Panc1 (cell line): ENCODE data around the gene MYO1E. TPM values are rescaled to one million over a fixed set of nuclear protein-coding genes. Genes with fewer than 3 reads are reported as not detected.
"Not testable (repeated sequence)": the region's sequence is repeated elsewhere in the genome, so short reads cannot be mapped to it uniquely, and the experiment has no call there.

ENCODE experiments used
- ATAC-seq: fragments of 200-7000 bp; cut with Tn5 transposase; 2 replicates; pipeline ENCODE4 v1.9.1; 2020; ENCODE audit warnings: mild to moderate bottlenecking, moderate library complexity
- BruUV-seq: library from RNA; stranded (reverse); fragments of 400-500 nt; replicated peaks from 2 replicates; lab custom pipeline; 2021; lab: Mats Ljungman, UMichigan
- CTCF ChIA-PET: fragments of 300-600 bp; sonication (Branson Sonifier 250); formaldehyde crosslinking; loops from one replicate; lab custom pipeline; 2022; ENCODE audit warnings: antibody characterized with exemption; lab: Charles Lee
- POLR2A ChIA-PET: fragments of 300-600 bp; sonication (Branson Sonifier 250); formaldehyde crosslinking; loops from one replicate; lab custom pipeline; 2022; ENCODE audit warnings: antibody characterized with exemption; lab: Charles Lee
- DNase-seq: peaks from one replicate; pipeline ENCODE4 v3.0.0-alpha.2; 2010; ENCODE audit warnings: low read depth, low spot score
- H3K27ac ChIP-seq: 2 replicates; pipeline ENCODE4 v1.5.1; 2011; ENCODE audit warnings: mild to moderate bottlenecking, low read length, inconsistent platforms
- H3K27me3 ChIP-seq: fragments of 200-500 bp; sonication (Bioruptor generic); 2 replicates; pipeline ENCODE4 v1.6.0; 2014; ENCODE audit warnings: low read length, inconsistent platforms; ENCODE audit not compliant: control insufficient read depth, insufficient read depth
- H3K36me3 ChIP-seq: fragments of 200-500 bp; sonication (Bioruptor generic); 2 replicates; pipeline ENCODE4 v1.5.1; 2014; ENCODE audit warnings: inconsistent platforms, mild to moderate bottlenecking, low read length, moderate library complexity; ENCODE audit not compliant: control insufficient read depth, insufficient read depth
- H3K4me1 ChIP-seq: 2 replicates; pipeline ENCODE4 v1.5.1; 2011; ENCODE audit warnings: inconsistent platforms, mild to moderate bottlenecking, low read length, moderate library complexity; ENCODE audit not compliant: control insufficient read depth, insufficient read depth
- H3K4me3 ChIP-seq, 2 experiments: 2 replicates each; pipeline ENCODE4 v1.5.1; 2011 to 2012; ENCODE audit warnings: low read depth in 2 of 2, low read length in 2 of 2, mild to moderate bottlenecking in 2 of 2, inconsistent platforms in 1 of 2, moderate library complexity in 1 of 2
- H3K9me3 ChIP-seq: fragments of 200-500 bp; sonication (Bioruptor generic); 2 replicates; pipeline ENCODE4 v1.5.1; 2014; ENCODE audit warnings: low read depth, mild to moderate bottlenecking, inconsistent platforms, low read length, moderate library complexity; ENCODE audit not compliant: control insufficient read depth, insufficient read depth
- CTCF ChIP-seq: fragments of 450-650 bp; IDR thresholded peaks from 2 replicates; pipeline ENCODE4 v1.5.1; 2017; ENCODE audit warnings: mild to moderate bottlenecking
- POLR2AphosphoS5 ChIP-seq: IDR thresholded peaks from 2 replicates; pipeline ENCODE4 v1.6.1; 2012; ENCODE audit warnings: mild to moderate bottlenecking, low read depth, low read length, moderate library complexity
- REST ChIP-seq, 2 experiments: IDR thresholded peaks; 2 replicates each; pipeline ENCODE4 v1.6.1; 2011 to 2012; ENCODE audit warnings: low read depth in 2 of 2, control low read depth in 1 of 2, low read length in 1 of 2, mild to moderate bottlenecking in 1 of 2, moderate library complexity in 1 of 2; ENCODE audit not compliant: insufficient read depth in 1 of 2
- SIN3A ChIP-seq: IDR thresholded peaks from 2 replicates; pipeline ENCODE4 v1.6.1; 2012; ENCODE audit warnings: low read depth, mild to moderate bottlenecking, low read length, moderate library complexity, borderline replicate concordance; ENCODE audit not compliant: insufficient read depth
- TCF7L2 ChIP-seq: IDR thresholded peaks from 2 replicates; pipeline ENCODE4 v1.6.1; 2011; ENCODE audit warnings: mild to moderate bottlenecking, low read depth, low read length, inconsistent platforms
- in situ Hi-C: cut with HindIII; loops from 2 replicates; pipeline ENCODE4 v1.10.0; 2016; ENCODE audit warnings: low sequenced_read_pairs, low pct_unique_long_range_greater_than_20kb
- intact Hi-C: fragments of 100-400 bp; cut with micrococcal nuclease; formaldehyde crosslinking; loops from one replicate; pipeline ENCODE4 v1.10.0; 2022; ENCODE audit not compliant: unreplicated experiment
- total RNA-seq: library from RNA; stranded (reverse); gene quantifications from one replicate; pipeline ENCODE4 v1.2.1, GENCODE V29; 2021; ENCODE audit not compliant: unreplicated experiment

MYO1E gene
- total RNA-seq, 1 experiment from 2014 or later: 161 TPM

- Histone ChIP-seq H3K9me3 (no peaks in the 10 kb centered on the region), H3K27me3 (no peaks in the 10 kb centered on the region), H3K36me3 (no peaks in the 10 kb centered on the region), H3K4me1 (peaks cover 71% of the 10 kb centered on the region), H3K27ac (peak overlapping the region; percentile 90), H3K4me3 (no peak overlapping the region)
- TF ChIP-seq TCF7L2 (no peak), SIN3A (no peak), POLR2AphosphoS5 (no peak), REST (IDR thresholded peaks at IDR 0.05; ENCODE audit: insufficient read depth in 1 of 2, low read depth in 2 of 2, low read length in 1 of 2) (no peak), CTCF (no peak)
- no TSS peak for BruUV-seq
- intact Hi-C loops: no loop called here
- ChIA-PET CTCF (no interaction called here), POLR2A (no interaction called here)
- DNase-seq: no peak
- no peak for ATAC-seq
- in situ Hi-C loops: no loop called here
These were observed 91.0 kb downstream of the MYO1E start for GRCh38 chr15:59281699-59282098.

GRCh38 chr15:59280855-59281254, 91.8 kb downstream of the MYO1E start:
- Histone ChIP-seq H3K27ac (peak overlapping the region; percentile 90; the same call in 1 of the 2 replicates), H3K27me3 (no peaks in the 10 kb centered on the region), H3K9me3 (no peaks in the 10 kb centered on the region), H3K36me3 (no peaks in the 10 kb centered on the region), H3K4me3 (no peak overlapping the region), H3K4me1 (peaks cover 71% of the 10 kb centered on the region)
- intact Hi-C loops: no loop called here
- CTCF ChIA-PET: no interaction called here
- BruUV-seq: no TSS peak
- TF ChIP-seq SIN3A: no peak
- no peak for TF ChIP-seq TCF7L2
- TF ChIP-seq CTCF: no peak
- no peak for TF ChIP-seq REST (IDR thresholded peaks at IDR 0.05; ENCODE audit: insufficient read depth in 1 of 2, low read depth in 2 of 2, low read length in 1 of 2)
- TF ChIP-seq POLR2AphosphoS5: no peak
- POLR2A ChIA-PET: no interaction called here
- ATAC-seq (no peak), DNase-seq (no peak)
- in situ Hi-C loops: no loop called here

GRCh38 chr15:59280292-59280691, 92.4 kb downstream of the MYO1E start:
- BruUV-seq, DNase-seq, CTCF ChIA-PET, H3K27me3 ChIP-seq, in situ Hi-C loops, H3K4me3 ChIP-seq, ATAC-seq, intact Hi-C loops, H3K9me3 ChIP-seq, H3K36me3 ChIP-seq: not testable (repeated sequence)
- POLR2A ChIA-PET: interaction anchor here (0.6 kb wide), 1 partner anchor 217 kb away, joined by 5 read pairs; no protein-coding TSS in a partner anchor
- H3K27ac ChIP-seq: 0 out of 2 replicates have a peak overlapping the region, but pooled peaks have one; percentile 90
- H3K4me1 ChIP-seq: peaks cover 71% of the 10 kb centered on the region
